ENCODE results near the gene RHAG. TPM values are rescaled to one million over a fixed set of nuclear protein-coding genes. Genes with fewer than 3 reads are reported as not detected.

RHAG gene
- total RNA-seq, 1 donor from 2014 or later: not detected

DNA sequence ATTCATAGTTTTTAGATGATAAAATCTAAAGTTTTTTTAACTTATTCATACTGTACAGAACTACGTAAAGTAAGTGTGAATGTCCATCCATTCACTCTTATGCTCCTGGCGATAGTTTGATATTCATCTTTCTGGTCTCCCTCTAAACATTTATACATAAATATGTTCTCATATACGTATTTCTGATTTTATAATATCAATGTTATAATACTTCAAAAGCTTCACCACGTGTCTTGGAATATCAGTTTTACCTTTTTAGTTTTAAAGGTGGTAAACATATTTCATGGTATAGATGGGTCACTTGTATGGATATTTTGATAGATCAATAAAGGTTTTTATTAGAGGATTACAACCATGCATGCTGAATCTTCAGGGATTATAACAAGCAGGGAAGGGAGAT, 10.3 kb upstream of the RHAG start:
- Mint-ChIP-seq H3K9me3 (ENCODE audit: low read depth) (no peaks in the 10 kb centered on the region), H3K27ac (no peak overlapping the region), H3K4me3 (ENCODE audit: low read depth) (no peak overlapping the region), H3K36me3 (ENCODE audit: insufficient read depth) (no peaks in the 10 kb centered on the region), H3K4me1 (ENCODE audit: low read depth) (no peaks in the 10 kb centered on the region), H3K27me3 (no peaks in the 10 kb centered on the region)
- TF ChIP-seq, protein P1, sequence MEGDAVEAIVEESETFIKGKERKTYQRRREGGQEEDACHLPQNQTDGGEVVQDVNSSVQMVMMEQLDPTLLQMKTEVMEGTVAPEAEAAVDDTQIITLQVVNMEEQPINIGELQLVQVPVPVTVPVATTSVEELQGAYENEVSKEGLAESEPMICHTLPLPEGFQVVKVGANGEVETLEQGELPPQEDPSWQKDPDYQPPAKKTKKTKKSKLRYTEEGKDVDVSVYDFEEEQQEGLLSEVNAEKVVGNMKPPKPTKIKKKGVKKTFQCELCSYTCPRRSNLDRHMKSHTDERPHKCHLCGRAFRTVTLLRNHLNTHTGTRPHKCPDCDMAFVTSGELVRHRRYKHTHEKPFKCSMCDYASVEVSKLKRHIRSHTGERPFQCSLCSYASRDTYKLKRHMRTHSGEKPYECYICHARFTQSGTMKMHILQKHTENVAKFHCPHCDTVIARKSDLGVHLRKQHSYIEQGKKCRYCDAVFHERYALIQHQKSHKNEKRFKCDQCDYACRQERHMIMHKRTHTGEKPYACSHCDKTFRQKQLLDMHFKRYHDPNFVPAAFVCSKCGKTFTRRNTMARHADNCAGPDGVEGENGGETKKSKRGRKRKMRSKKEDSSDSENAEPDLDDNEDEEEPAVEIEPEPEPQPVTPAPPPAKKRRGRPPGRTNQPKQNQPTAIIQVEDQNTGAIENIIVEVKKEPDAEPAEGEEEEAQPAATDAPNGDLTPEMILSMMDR (IDR thresholded peaks at IDR 0.05; ENCODE audit: unreplicated experiment): no peak
- no peak for DNase-seq (ENCODE audit: low spot score, unreplicated experiment)

DNA sequence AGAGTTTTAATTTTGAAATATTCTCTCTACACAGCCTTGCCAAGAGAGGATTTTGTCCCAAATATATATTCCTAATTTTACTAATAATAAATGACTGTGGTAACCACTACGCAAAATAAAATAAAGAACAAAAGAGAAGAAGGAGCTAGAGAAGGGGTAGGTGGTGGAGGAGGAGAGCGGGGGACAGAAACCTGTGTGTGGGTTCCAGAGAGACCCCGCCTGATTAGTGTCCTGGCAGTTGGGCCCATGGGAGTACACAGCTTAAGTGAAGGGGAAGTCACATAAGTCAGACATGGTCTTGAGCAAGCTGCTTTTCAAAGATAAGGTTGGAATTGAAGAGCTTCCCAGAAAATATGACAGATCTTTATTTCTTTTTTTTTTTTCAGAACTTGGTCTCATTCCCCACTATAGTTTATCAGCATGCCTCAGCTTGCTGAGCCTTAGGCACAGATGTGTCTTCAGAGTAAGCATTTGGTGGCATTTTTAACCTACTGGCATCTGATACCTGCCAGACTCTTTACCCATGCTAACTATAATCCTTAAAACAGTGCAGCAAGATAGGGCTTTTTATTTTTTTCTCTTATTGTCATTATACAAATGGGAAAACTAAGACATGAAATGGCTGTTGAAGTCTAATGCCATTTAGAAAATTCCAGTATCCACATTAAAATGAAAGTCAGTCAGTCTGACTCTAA, 9.6 kb upstream of the RHAG start:
- Mint-ChIP-seq H3K27me3 (no peaks in the 10 kb centered on the region), H3K27ac (no peak overlapping the region), H3K9me3 (ENCODE audit: low read depth) (no peaks in the 10 kb centered on the region), H3K4me1 (ENCODE audit: low read depth) (no peaks in the 10 kb centered on the region), H3K36me3 (ENCODE audit: insufficient read depth) (no peaks in the 10 kb centered on the region), H3K4me3 (ENCODE audit: low read depth) (no peak overlapping the region)
- TF ChIP-seq, protein P1 (IDR thresholded peaks at IDR 0.05; ENCODE audit: unreplicated experiment): no peak
- no peak for DNase-seq (ENCODE audit: low spot score, unreplicated experiment)

DNA sequence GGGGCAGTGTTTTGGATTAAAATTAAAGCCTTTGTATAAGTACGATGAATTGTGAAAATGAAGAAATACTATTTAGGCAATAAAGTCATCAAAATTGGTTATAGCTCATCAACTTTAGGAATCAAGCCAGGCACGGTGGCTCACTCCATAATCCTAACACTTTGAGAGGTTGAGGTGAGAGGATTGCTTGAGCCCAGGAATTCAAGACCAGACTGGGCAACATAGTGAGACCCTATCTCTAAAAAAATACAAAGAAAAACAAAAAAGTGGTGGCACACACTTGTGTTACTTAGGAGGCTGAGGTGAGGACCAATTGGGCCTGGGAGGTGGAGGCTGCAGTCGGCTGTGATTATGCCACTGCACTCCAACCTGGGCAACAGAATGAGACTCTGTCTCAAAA, 8.5 kb upstream of the RHAG start:
- no peaks in the 10 kb centered on the region for H3K27me3 Mint-ChIP-seq
- TF ChIP-seq, protein P1 (IDR thresholded peaks at IDR 0.05; ENCODE audit: unreplicated experiment): no peak
- H3K4me1 Mint-ChIP-seq (ENCODE audit: low read depth): no peaks in the 10 kb centered on the region

DNA sequence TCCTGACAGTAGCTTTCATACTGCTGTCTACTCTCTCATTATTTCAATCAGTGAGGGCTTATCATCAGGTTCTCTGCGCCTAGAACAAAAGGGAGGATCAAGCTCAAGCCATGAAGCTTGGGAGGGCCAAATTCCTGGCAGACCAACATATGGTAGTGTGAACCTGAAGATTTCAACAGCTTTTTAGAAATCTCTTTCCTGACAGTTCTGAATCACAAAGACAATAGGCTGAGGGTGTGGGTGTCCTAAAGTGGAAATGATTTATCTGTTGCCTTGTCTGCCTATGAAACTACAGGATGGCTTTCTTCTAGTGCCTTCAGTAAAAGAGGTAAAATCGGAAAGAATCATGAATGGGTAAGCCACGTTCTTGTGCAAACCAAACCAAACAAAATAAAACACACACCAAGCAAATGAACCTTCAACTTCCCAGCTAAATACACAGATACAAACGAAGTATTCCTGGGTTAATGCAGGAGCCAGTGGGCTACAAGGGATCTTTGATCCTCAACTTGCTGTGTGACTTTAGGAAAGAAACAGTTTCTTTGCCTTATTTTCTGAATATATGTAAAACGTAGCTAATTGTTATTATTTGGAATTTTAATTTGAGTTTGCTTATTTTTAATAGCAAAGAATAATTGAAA, 2.7 kb upstream of the RHAG start:
- DNase-seq (ENCODE audit: low spot score, unreplicated experiment): no peak
- Mint-ChIP-seq H3K36me3 (ENCODE audit: insufficient read depth) (no peaks in the 10 kb centered on the region), H3K27me3 (no peaks in the 10 kb centered on the region), H3K4me1 (ENCODE audit: low read depth) (no peaks in the 10 kb centered on the region), H3K4me3 (ENCODE audit: low read depth) (no peak overlapping the region), H3K27ac (no peak overlapping the region), H3K9me3 (ENCODE audit: low read depth) (no peaks in the 10 kb centered on the region)
- TF ChIP-seq, protein P1 (IDR thresholded peaks at IDR 0.05; ENCODE audit: unreplicated experiment): no peak

More for the DNA sequence above, 8.5 kb upstream of the RHAG start:
- no peak overlapping the region for H3K4me3 Mint-ChIP-seq (ENCODE audit: low read depth)
- DNase-seq (ENCODE audit: low spot score, unreplicated experiment): no peak
- no peaks in the 10 kb centered on the region for H3K36me3 Mint-ChIP-seq (ENCODE audit: insufficient read depth)
- no peaks in the 10 kb centered on the region for H3K9me3 Mint-ChIP-seq (ENCODE audit: low read depth)
- no peak overlapping the region for H3K27ac Mint-ChIP-seq

DNA sequence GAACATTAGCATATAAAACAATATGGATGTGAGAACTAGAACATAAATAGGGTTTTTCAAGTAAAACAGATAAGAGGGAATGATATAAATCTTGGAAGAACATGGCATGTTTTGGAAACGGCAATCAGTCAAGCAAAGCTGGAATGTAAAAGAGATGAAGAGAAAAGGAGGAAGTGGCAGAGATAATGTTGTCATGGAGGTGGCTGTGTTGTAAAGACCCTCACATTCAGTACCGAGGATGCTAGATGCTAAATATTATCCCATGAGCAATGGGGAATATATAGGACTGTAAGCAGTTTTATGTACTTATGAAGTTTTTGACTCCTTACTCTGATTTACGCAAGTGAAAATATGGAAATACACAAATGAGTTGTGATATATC, 702 bp upstream of the RHAG start:
- TF ChIP-seq, protein P1 (IDR thresholded peaks at IDR 0.05; ENCODE audit: unreplicated experiment): no peak
- DNase-seq (ENCODE audit: low spot score, unreplicated experiment): no peak
- Mint-ChIP-seq H3K4me3 (ENCODE audit: low read depth) (no peak overlapping the region), H3K27me3 (no peaks in the 10 kb centered on the region), H3K9me3 (ENCODE audit: low read depth) (no peaks in the 10 kb centered on the region), H3K27ac (no peak overlapping the region), H3K4me1 (ENCODE audit: low read depth) (no peaks in the 10 kb centered on the region), H3K36me3 (ENCODE audit: insufficient read depth) (no peaks in the 10 kb centered on the region)

Measured in progenitor cell of endocrine pancreas (in vitro differentiated cells).